Measurements from ENCODE around the gene USP33. TPM values are rescaled to one million over a fixed set of nuclear protein-coding genes. Genes with fewer than 3 reads are reported as not detected.

USP33 gene
- total and polyA plus RNA-seq, 2 of the 13 experiments (the other 11 are each of a cell fraction or from before 2014, with no cell fraction given): 32.0 to 49.1 TPM

DNA sequence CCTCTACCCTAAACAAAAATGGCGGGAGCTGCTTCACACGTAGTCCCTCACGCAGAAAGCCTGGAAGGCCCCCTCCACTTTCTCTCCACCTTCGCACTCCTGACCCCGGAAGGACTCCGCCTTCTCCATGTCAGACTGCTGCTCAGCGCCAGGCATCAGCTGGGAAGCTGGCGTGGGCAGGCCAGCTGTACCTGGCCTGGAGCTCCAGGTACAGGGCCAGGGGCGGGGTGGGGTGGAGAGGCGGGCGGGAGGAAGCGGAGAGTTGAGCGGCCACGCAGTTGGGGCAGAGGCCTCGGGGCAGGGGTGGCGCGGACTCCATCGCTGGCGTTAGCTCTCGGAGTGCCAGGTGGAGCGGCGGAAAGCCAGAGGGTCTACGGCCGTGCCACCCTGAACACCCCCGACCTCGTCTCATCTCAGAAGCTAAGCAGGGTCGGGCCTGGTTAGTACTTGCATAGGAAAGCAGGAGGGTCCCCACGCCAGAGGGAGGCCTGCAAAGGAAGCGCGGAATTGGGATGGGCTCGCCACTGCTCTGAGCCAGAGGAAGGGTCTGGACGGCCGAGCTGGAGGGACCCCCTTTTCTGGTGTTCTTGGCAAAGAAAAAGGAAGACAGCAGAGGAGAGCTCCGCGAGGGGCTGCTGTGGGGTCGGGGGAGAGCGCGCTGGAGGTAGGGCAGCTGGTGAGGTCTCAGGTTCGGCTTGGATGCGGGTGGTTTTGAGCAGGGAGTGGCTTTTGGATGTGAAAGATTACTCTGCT lies 20.1 kb upstream of the USP33 start, which contains the start of gene MIGA1 (continued):
- TF ChIP-seq, protein P1, sequence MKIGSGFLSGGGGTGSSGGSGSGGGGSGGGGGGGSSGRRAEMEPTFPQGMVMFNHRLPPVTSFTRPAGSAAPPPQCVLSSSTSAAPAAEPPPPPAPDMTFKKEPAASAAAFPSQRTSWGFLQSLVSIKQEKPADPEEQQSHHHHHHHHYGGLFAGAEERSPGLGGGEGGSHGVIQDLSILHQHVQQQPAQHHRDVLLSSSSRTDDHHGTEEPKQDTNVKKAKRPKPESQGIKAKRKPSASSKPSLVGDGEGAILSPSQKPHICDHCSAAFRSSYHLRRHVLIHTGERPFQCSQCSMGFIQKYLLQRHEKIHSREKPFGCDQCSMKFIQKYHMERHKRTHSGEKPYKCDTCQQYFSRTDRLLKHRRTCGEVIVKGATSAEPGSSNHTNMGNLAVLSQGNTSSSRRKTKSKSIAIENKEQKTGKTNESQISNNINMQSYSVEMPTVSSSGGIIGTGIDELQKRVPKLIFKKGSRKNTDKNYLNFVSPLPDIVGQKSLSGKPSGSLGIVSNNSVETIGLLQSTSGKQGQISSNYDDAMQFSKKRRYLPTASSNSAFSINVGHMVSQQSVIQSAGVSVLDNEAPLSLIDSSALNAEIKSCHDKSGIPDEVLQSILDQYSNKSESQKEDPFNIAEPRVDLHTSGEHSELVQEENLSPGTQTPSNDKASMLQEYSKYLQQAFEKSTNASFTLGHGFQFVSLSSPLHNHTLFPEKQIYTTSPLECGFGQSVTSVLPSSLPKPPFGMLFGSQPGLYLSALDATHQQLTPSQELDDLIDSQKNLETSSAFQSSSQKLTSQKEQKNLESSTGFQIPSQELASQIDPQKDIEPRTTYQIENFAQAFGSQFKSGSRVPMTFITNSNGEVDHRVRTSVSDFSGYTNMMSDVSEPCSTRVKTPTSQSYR (CRISPR knock-in tag; IDR thresholded peaks at IDR 0.05; ENCODE audit: borderline replicate concordance): peak; percentile 18; the same call in 1 of the 2 replicates
- TF ChIP-seq HDAC1 (CRISPR knock-in tag; IDR thresholded peaks at IDR 0.05) (peak; percentile 84), ZNF629 (CRISPR knock-in tag; conservative IDR thresholded peaks at IDR 0.05) (no peak), ARNT (IDR thresholded peaks at IDR 0.05) (no peak), MBNL3 (CRISPR knock-in tag; conservative IDR thresholded peaks at IDR 0.05) (no peak), ZBTB42 (CRISPR knock-in tag; IDR thresholded peaks at IDR 0.05) (no peak), NFE2 (CRISPR knock-in tag; IDR thresholded peaks at IDR 0.05) (no peak), NR2C2 (CRISPR knock-in tag; IDR thresholded peaks at IDR 0.05; ENCODE audit: borderline replicate concordance) (peak; percentile 99), NR2F2 (IDR thresholded peaks at IDR 0.05; ENCODE audit: borderline replicate concordance, low read depth) (no peak), REXO4 (CRISPR knock-in tag; IDR thresholded peaks at IDR 0.05; ENCODE audit: borderline replicate concordance) (no peak), ZNF468 (CRISPR knock-in tag; IDR thresholded peaks at IDR 0.05) (no peak), ZNF660 (CRISPR knock-in tag; IDR thresholded peaks at IDR 0.05; ENCODE audit: borderline replicate concordance, low read depth) (no peak), ATF1 (CRISPR knock-in tag; IDR thresholded peaks at IDR 0.05) (peak; percentile 89), ZFP62 (CRISPR knock-in tag; IDR thresholded peaks at IDR 0.05) (no peak), MAFF (IDR thresholded peaks at IDR 0.05; ENCODE audit: low read depth, low read length) (no peak)
- TF ChIP-seq, protein P2, sequence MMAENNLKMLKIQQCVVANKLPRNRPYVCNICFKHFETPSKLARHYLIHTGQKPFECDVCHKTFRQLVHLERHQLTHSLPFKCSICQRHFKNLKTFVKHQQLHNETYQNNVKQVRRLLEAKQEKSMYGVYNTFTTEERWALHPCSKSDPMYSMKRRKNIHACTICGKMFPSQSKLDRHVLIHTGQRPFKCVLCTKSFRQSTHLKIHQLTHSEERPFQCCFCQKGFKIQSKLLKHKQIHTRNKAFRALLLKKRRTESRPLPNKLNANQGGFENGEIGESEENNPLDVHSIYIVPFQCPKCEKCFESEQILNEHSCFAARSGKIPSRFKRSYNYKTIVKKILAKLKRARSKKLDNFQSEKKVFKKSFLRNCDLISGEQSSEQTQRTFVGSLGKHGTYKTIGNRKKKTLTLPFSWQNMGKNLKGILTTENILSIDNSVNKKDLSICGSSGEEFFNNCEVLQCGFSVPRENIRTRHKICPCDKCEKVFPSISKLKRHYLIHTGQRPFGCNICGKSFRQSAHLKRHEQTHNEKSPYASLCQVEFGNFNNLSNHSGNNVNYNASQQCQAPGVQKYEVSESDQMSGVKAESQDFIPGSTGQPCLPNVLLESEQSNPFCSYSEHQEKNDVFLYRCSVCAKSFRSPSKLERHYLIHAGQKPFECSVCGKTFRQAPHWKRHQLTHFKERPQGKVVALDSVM (CRISPR knock-in tag; IDR thresholded peaks at IDR 0.05): no peak
- TF ChIP-seq, protein P3, sequence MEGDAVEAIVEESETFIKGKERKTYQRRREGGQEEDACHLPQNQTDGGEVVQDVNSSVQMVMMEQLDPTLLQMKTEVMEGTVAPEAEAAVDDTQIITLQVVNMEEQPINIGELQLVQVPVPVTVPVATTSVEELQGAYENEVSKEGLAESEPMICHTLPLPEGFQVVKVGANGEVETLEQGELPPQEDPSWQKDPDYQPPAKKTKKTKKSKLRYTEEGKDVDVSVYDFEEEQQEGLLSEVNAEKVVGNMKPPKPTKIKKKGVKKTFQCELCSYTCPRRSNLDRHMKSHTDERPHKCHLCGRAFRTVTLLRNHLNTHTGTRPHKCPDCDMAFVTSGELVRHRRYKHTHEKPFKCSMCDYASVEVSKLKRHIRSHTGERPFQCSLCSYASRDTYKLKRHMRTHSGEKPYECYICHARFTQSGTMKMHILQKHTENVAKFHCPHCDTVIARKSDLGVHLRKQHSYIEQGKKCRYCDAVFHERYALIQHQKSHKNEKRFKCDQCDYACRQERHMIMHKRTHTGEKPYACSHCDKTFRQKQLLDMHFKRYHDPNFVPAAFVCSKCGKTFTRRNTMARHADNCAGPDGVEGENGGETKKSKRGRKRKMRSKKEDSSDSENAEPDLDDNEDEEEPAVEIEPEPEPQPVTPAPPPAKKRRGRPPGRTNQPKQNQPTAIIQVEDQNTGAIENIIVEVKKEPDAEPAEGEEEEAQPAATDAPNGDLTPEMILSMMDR (CRISPR knock-in tag; IDR thresholded peaks at IDR 0.05): no peak
- TF ChIP-seq, protein P4, sequence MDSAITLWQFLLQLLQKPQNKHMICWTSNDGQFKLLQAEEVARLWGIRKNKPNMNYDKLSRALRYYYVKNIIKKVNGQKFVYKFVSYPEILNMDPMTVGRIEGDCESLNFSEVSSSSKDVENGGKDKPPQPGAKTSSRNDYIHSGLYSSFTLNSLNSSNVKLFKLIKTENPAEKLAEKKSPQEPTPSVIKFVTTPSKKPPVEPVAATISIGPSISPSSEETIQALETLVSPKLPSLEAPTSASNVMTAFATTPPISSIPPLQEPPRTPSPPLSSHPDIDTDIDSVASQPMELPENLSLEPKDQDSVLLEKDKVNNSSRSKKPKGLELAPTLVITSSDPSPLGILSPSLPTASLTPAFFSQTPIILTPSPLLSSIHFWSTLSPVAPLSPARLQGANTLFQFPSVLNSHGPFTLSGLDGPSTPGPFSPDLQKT (CRISPR knock-in tag; IDR thresholded peaks at IDR 0.05; ENCODE audit: borderline replicate concordance): no peak
